Osteoblast (primary cell): Measurements from ENCODE around the gene ADAMTS13. TPM values are rescaled to one million over a fixed set of nuclear protein-coding genes. Genes with fewer than 3 reads are reported as not detected.

ENCODE experiments used
- DNase-seq: peaks from one replicate; pipeline ENCODE4 v3.0.0; 2011; ENCODE audit warnings: low spot score, mixed read lengths; ENCODE audit not compliant: insufficient read length; ENCODE audit errors: missing footprints
- H2AFZ ChIP-seq: 2 replicates; pipeline ENCODE4 v1.6.0; 2011; ENCODE audit warnings: mild to moderate bottlenecking, low read length
- H3K27ac ChIP-seq: 2 replicates; pipeline ENCODE4 v1.5.1; 2011; ENCODE audit warnings: mild to moderate bottlenecking, low read depth, low read length, moderate library complexity
- H3K27me3 ChIP-seq: 2 replicates; pipeline ENCODE4 v1.6.0; 2012; ENCODE audit warnings: mild to moderate bottlenecking, control low read depth, inconsistent platforms, low read length, moderate library complexity; ENCODE audit not compliant: insufficient read depth
- H3K36me3 ChIP-seq: 2 replicates; pipeline ENCODE4 v1.5.1; 2011; ENCODE audit warnings: mild to moderate bottlenecking, low read length, control low read depth, moderate library complexity; ENCODE audit not compliant: insufficient read depth
- H3K4me1 ChIP-seq: 2 replicates; pipeline ENCODE4 v1.5.1; 2011; ENCODE audit warnings: mild to moderate bottlenecking, low read length, control low read depth, moderate library complexity; ENCODE audit not compliant: insufficient read depth
- H3K4me2 ChIP-seq: 2 replicates; pipeline ENCODE4 v1.6.0; 2011; ENCODE audit warnings: mild to moderate bottlenecking, low read length; ENCODE audit not compliant: insufficient read depth
- H3K4me3 ChIP-seq: fragments of 200-600 bp; sonication (generic); 3 replicates; pipeline ENCODE4 v1.5.1; 2012; ENCODE audit warnings: mild to moderate bottlenecking, low read length, inconsistent platforms; ENCODE audit not compliant: insufficient read depth
- H3K79me2 ChIP-seq: 2 replicates; pipeline ENCODE4 v1.6.0; 2012; ENCODE audit warnings: mild to moderate bottlenecking, low read length, control low read depth, inconsistent platforms; ENCODE audit not compliant: insufficient read depth
- H3K9me3 ChIP-seq: 2 replicates; pipeline ENCODE4 v1.5.1; 2011; ENCODE audit warnings: low read depth, low read length, control low read depth
- H4K20me1 ChIP-seq: 2 replicates; pipeline ENCODE4 v1.6.0; 2012; ENCODE audit warnings: mild to moderate bottlenecking, low read length, control low read depth; ENCODE audit not compliant: insufficient read depth
- total RNA-seq: library from RNA; depleted of rRNA; stranded (reverse); fragments of >200 nt; gene quantifications from 2 replicates; pipeline ENCODE4 v1.2.3, GENCODE V29; 2012
- TF ChIP-seq, protein P1 (sequence below): IDR thresholded peaks from 2 replicates; pipeline ENCODE4 v1.5.1; 2011; ENCODE audit warnings: mild to moderate bottlenecking, low read depth, low read length, moderate library complexity; ENCODE audit errors: extremely low read depth

The ADAMTS13 gene
- total RNA-seq, 1 donor = 1.4 TPM

DNA sequence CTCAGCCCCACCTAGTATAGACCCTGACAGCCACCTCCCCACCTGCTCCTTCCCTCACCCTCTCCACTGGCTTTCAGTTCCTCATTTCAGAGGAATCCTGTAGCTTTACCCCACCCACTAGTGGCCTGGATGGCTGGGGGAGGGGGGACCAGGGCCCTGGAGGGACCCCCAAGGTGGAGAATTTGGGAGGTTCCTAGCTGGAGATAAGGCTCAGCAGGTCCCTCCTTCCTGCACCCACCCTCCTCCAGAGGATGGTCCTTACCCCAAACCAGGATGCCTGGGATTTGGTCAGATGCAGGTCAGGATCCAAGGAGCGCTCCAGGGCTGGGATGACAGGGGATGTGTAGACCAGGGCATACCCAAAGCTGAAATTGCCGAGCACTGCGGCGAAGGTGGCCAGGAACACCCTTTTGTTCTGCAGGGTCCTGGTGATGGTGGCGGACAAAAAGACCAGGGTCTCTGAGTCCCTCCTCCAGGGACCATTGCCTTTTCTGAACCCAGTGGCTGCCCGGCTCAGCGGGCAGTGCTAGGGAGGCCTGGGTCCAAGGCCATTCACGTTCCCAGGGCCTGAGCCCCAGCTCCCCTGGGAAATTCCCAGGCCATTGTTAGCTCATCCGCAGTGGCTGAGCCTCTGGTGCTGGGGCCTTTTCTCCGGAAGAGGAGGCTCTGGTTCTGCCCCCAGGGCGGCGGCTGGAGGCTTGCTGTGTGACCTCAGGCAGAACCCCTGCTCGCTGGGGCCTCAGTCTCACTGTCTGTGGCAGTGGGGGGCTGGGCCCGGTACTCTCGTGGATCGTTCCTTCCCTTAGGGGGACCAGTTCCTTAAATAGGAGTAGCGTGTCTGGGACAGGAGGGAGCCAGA is 56.1 kb downstream of the ADAMTS13 start:
- peaks cover 5% of the 10 kb centered on the region for H3K36me3 ChIP-seq
- TF ChIP-seq, protein P1, sequence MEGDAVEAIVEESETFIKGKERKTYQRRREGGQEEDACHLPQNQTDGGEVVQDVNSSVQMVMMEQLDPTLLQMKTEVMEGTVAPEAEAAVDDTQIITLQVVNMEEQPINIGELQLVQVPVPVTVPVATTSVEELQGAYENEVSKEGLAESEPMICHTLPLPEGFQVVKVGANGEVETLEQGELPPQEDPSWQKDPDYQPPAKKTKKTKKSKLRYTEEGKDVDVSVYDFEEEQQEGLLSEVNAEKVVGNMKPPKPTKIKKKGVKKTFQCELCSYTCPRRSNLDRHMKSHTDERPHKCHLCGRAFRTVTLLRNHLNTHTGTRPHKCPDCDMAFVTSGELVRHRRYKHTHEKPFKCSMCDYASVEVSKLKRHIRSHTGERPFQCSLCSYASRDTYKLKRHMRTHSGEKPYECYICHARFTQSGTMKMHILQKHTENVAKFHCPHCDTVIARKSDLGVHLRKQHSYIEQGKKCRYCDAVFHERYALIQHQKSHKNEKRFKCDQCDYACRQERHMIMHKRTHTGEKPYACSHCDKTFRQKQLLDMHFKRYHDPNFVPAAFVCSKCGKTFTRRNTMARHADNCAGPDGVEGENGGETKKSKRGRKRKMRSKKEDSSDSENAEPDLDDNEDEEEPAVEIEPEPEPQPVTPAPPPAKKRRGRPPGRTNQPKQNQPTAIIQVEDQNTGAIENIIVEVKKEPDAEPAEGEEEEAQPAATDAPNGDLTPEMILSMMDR = no peak
- H3K4me2 ChIP-seq = peak overlapping the region; percentile 92
- peak overlapping the region; percentile 78 for H3K4me3 ChIP-seq
- no peaks in the 10 kb centered on the region for H3K9me3 ChIP-seq
- DNase-seq = peak; percentile 72
- H3K27ac ChIP-seq = peak overlapping the region; percentile 37
- peaks cover 13% of the 10 kb centered on the region for H3K4me1 ChIP-seq
- no peaks in the 10 kb centered on the region for H3K27me3 ChIP-seq
- H2AFZ ChIP-seq = peak overlapping the region; percentile 68
- peaks cover 11% of the 10 kb centered on the region for H3K79me2 ChIP-seq
- peaks cover 2% of the 10 kb centered on the region for H4K20me1 ChIP-seq

DNA sequence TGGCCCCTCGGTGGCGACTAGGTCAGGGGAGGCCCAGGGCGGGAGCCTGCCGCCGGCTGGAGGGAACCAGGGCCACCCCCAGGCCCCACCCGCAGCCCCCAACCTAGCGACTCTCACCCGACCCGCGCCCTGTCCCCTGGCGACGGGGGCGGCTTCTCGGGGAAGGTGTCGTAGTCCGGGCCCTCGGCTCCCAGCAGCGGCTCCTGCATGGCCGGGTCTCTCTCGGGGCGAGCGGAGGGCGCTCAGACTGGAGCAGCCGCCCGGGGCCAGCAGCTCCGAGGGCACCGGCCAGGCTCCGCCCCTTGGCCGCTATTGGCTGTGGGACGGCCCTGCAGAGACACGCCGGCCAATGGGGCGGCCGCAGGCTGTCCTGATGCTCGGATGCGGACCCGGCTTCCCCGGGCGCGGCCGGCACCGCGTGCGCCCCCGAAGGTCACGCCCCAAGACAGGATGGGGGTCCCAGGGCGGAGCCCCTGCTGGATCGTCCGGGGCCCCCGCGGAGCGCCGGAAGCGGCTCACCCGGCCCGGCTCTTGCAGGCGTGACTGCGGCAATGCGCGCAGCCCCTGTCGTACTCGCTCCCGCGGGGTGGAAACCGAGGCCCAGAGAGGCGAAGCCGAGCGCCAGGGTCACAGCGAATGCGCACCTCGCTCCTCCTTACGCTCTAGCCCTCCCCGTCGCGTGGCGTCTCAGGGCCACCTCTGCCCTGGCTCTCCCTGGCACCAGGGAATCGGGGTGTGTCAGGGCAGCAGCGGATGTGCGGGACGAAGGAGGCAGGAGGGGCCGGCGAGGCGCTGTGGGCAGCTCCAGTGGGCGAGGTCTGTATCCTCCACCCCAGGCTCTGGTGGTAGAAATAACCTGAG is 56.9 kb downstream of the ADAMTS13 start, which contains the start of gene SLC2A6:
SLC2A6 (minus strand) TSS at position 249 of the 861 bp plus-strand sequence; CDS start at position 209, 40 bp downstream.
- peaks cover 13% of the 10 kb centered on the region for H3K4me1 ChIP-seq
- peaks cover 11% of the 10 kb centered on the region for H3K79me2 ChIP-seq
- H3K27me3 ChIP-seq = no peaks in the 10 kb centered on the region
- peak within 1 kb of the TSS; percentile 96 for H2AFZ ChIP-seq
- peak within 1 kb of the TSS; percentile 92 for H3K4me2 ChIP-seq
- no peaks in the 10 kb centered on the region for H3K9me3 ChIP-seq
- H4K20me1 ChIP-seq = peaks cover under 1% of the 10 kb centered on the region
- TF ChIP-seq, protein P1 = no peak
- peak within 1 kb of the TSS; percentile 78 for H3K4me3 ChIP-seq
- peak within 1 kb of the TSS; percentile 37 for H3K27ac ChIP-seq
- peaks cover 5% of the 10 kb centered on the region for H3K36me3 ChIP-seq
- DNase-seq = peak; percentile 100

DNA sequence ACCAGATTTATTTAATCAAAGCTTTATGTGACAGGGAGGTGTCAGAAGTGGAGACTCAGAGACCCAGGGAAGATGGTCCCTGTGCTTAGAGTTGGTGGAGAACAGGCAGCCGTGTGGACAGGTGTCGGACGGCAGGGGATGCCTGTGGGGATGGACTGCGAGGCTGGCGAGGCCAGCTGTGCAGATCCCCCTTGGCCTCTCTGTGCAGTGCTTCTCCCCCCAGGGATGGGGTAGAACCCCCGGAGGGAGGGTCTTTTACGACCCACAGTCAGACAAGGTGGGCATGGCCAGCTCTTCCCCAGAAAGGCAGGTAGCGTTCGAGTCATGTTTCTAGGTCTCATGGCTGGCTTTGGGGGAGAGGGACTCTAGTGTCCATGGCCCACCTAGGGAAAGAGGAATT is 61.4 kb downstream of the ADAMTS13 start:
- H3K4me2 ChIP-seq = no peak overlapping the region
- no peaks in the 10 kb centered on the region for H3K27me3 ChIP-seq
- H3K27ac ChIP-seq = no peak overlapping the region
- no peaks in the 10 kb centered on the region for H3K36me3 ChIP-seq
- no peak overlapping the region for H2AFZ ChIP-seq
- DNase-seq = peak; percentile 57
- no peaks in the 10 kb centered on the region for H3K9me3 ChIP-seq
- H4K20me1 ChIP-seq = no peaks in the 10 kb centered on the region
- H3K79me2 ChIP-seq = peaks cover 3% of the 10 kb centered on the region
- no peak overlapping the region for H3K4me3 ChIP-seq
- peaks cover 7% of the 10 kb centered on the region for H3K4me1 ChIP-seq
- TF ChIP-seq, protein P1 = no peak
